ENCODE results near the gene AGMO. TPM values are rescaled to one million over a fixed set of nuclear protein-coding genes. Genes with fewer than 3 reads are reported as not detected.

AGMO gene
- total RNA-seq, 1 donor from 2014 or later, result 0.32 TPM

DNA sequence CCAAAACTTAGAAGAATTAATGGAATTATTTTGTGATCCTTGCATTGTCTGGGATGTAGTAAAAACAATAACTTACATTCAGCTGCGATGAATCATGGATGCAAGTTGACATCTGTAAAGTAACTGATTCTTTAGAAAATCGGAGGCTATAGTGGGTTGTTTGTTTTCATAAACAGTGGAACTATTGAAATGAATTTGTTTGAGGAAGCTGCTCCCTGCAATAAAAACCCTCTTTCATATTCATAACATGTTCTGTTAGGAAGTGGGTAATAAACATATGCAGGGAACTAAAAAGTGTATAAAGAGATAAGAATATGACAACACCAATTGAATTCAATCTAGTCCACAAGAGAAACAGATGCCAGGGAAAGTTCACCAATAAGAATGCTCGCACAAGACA, 53.6 kb downstream of the AGMO start:
- DNase-seq, result no peak
- no peak for ATAC-seq
- intact Hi-C loops (cut with micrococcal nuclease), result no loop called here

DNA sequence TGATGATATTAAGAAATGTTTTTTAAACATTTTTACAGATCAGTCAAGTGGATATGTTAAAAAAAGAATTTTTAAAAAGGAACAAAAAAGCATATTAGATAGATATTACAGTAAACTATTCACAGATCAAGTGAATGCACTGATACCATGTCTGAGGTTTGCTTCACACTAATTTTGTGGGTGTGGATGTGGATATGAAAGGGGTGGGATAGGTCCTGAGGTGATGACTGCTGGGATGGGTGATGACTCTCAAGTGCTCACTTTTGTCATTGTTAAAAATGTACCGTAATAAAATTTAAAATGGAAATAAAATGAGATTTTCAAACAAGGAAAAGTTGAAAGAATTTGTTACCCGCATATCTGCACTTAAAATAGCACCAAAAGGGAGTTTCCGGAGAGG, 54.1 kb downstream of the AGMO start:
- intact Hi-C loops (cut with micrococcal nuclease), result no loop called here
- no peak for DNase-seq
- ATAC-seq, result no peak

DNA sequence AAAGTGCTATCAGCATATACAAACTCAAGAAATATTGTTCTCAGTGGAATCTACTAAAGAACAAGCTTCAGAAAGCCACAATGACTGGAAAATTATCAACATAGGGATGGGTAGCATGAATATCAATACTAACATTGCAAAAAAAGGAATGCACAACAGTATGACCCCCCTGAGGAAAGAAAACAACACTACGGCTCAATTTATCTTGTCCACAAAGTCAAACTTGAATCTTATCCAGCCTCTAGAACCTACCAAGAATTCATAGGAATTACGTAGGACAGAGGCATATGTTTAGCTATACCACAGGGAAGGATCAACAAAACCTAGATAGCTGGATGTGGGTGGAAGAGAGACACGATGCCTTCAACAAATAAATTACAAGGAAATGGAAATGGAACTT, 54.6 kb downstream of the AGMO start:
- no peak for ATAC-seq
- intact Hi-C loops (cut with micrococcal nuclease), result no loop called here

DNA sequence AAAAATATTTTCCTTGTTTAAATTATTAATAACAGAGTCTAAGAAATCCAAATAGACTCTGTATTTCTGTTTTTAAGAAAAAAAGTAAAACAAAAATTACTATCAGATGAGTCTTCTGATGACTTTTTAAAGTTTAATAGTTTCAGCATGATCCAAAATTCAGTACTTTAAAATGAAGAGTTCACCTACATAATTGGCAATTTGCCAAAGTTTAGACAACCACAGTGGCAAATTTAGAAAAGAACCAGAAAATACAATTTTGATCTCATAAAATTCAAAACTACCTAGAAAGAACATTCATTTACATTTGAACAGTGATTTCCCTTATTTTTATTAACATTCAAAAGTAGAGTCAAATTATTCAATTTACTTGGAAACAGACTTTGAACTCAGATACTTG, 56.1 kb downstream of the AGMO start:
- intact Hi-C loops (cut with micrococcal nuclease), result no loop called here

More for the DNA sequence above, 54.6 kb downstream of the AGMO start:
- DNase-seq, result no peak

DNA sequence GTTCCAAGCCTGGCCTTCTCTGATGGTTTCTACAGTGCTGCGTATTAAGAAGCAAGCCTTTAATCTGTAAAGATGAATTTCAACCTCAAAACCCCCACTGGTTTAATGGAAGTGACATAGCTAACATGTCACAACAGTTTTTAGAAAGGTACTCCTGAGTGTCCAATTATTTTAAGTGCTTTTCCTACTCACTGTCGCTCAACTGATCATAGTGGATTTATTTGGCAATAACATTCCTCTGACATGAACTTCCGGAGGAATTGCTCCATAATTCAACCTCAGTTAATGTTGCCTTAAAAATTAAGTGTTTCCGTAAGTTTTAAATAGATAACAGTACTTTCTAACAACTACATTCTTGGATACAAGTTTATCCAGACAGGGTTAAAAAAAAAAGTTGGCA, 57.5 kb downstream of the AGMO start:
- intact Hi-C loops (cut with micrococcal nuclease), result no loop called here
- ATAC-seq, result no peak
- no peak for DNase-seq

More for the DNA sequence above, 56.1 kb downstream of the AGMO start:
- ATAC-seq (no peak), DNase-seq (no peak)

DNA sequence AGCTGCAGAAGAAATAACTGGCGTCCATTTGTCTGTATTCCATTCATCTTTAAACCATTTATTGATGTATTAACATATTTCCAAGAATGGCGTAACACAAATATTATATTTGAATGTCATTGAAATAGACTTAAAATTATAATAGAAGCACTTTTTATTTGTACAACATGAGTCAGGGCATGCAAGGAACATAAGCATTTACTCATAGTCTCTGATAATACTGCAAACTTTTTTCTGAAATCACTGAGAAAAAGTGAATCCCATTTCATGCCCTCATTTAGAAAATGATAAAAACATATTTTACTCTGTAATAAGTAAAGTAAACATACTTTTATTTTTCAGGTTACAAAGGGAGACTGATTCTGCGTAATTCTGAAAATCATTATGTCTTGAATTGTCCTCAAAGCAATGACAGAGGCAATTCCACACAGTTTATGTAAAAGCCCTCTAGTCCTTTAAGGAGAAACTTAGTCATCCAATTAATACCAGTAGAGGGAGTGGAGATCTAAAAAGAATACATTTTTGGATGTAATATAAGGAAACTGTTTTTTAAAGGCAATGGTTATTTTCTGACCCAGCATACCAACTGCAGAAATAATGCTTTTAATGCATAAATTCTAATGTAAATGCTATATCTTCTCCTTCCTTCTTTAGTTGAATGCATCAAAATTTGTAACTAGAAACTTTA, 58.1 kb downstream of the AGMO start:
- no peak for ATAC-seq
- intact Hi-C loops (cut with micrococcal nuclease), result no loop called here

DNA sequence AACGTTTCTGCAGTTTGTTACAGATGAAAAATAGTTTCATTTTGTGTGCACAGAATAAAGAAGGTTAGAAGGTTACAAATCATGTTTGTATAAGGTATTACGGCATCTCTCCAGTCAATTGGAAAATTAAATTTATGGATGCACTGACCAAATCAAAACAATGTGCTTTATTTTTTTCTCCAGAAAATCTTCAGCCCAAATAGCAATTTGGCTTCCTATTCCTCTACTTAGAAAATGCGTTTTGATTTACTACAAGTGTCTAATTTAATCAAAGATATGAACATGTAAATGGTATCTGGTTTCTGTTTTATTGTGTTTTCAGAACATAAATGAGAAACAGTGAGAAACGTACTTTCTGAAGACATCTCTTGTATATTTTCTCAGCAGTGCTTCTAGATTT, 63.4 kb downstream of the AGMO start:
- intact Hi-C loops (cut with micrococcal nuclease), result no loop called here
- no peak for ATAC-seq
- no peak for DNase-seq

More for the DNA sequence above, 58.1 kb downstream of the AGMO start:
- DNase-seq, result no peak

DNA sequence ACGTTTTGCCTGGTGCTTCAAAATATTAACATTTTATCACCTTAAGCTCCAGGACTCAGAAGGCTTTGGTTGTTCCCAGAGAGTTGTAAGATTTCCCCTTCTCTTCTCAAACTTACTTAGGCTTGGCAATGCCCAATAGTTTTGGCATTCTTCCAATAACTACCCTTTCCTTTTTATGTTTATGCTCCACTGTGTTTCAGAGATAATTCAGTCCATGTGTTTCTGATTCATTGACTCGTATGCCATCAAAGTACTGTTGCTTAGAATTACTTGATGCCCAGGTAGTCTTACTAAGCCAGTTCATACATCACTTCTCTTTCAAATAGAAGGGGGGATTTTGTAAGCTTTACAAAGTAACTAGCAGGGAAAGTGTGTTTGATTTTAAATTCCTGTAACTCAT, 66.6 kb downstream of the AGMO start:
- intact Hi-C loops (cut with micrococcal nuclease), result no loop called here
- ATAC-seq, result no peak
- no peak for DNase-seq

DNA sequence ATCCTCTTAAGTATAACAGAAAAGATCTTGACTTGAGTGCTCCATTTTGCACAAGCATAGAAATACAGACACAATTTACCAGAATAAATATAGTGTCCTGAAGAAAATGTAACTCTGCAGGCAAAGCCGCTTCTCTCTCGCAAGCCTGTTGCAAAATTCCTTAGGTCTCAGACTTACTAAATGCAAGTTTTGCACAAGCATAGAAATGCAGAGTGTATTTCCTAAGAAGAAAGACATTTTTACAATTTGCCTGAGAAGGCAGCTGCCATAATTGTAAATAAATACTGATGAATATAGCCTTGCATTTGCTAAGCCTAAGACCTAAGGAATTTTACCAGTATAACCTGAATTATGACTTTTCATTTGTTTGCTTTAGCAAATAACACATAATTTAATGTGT, 67.1 kb downstream of the AGMO start:
- ATAC-seq, result no peak
- intact Hi-C loops (cut with micrococcal nuclease), result no loop called here

DNA sequence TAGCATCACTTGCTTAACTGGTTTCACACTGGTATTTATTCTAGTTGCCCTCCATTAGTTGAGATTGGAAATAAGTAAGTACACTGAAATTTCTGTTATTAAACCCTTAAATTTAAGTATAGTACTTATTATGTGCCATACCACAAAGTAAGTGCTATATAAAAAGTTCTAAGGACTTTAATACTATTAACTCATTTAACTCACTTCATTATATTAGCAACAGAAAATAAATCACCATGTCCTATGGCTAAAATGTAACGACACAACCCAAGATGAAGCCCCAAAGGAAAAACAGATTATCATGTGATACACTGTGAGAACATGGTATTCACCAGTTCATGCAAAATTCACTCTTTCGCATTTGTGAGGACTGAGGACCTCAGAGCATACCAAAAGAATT, 70.5 kb downstream of the AGMO start:
- intact Hi-C loops (cut with micrococcal nuclease), result no loop called here
- no peak for DNase-seq
- no peak for ATAC-seq

More for the DNA sequence above, 67.1 kb downstream of the AGMO start:
- DNase-seq, result no peak

DNA sequence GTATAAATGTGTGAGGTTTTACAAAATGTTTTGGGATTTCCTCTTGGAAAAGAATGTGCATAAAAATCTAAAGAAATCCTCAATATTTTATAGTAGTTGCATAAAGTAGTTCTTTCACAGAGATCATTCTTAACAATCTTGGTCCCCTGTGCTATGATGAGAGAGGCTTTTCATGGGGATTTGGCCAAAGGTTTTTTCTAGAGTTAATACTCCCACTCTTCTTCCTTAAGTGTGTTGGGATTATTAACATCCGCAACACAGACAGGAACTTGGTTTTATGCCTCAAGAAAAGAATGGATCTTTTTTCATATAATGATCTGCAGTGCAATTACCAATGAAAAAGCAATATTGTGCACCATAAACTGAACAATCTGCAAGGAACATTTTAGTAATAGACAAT, 71.5 kb downstream of the AGMO start:
- ATAC-seq (no peak), DNase-seq (no peak)
- intact Hi-C loops (cut with micrococcal nuclease), result no loop called here

DNA sequence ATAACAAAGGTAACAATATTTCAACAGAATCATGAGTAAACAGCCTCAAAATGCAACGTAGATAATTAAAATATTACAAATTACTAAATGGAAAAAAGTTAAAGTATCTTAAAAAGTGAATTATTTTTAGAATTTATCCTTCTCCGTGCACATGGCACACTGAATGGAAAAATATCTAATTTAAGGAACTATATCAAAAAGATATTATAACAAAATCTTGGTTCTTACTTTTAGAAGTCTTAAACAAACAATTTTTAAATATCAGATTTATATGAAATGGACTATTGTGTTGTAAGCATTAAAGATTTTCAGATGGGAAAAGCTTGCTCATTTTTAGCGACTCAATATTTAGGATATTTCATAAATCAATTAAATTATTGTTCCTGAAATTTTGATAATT, 72.0 kb downstream of the AGMO start:
- intact Hi-C loops (cut with micrococcal nuclease), result no loop called here
- ATAC-seq, result no peak
- DNase-seq, result no peak

DNA sequence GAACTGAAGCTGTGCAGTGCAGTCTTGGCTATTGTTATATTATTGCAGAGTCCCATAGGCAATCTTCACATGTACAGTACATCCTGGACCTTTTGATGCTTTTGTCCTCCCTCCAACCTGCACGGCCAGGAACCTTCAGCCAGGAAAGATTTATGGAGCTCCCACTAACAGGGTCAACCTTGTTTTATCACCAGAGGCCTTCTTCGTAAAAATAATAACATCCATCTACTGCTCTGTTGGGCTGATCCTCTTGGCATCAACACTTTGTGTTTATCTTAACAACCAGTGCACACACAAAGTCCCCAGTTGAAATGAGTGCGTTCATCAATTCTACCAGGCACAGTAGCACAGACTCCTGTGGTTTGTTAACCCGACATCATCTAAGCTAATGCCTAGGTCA, 72.4 kb downstream of the AGMO start:
- intact Hi-C loops (cut with micrococcal nuclease), result no loop called here
- ATAC-seq (peak; percentile 19), DNase-seq (no peak)

DNA sequence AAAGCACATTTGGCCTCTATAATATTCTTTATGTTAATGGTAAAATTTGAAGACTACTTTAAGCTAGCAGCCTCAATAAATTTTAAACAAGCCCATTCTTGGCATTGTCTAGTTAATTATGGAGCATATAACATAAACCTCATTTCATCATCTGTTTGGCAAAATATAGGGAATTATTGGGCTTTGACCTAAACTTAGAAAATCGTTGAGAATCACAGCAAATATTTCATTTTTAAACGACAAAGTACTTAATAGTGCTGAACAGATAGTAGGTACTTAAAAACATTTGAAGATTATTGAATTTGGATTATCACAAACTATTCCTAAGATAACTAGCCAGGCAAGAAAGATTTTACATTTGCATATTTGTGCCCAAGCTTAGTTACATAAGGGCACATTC, 73.4 kb downstream of the AGMO start:
- intact Hi-C loops (cut with micrococcal nuclease), result no loop called here
- DNase-seq (no peak), ATAC-seq (no peak)

DNA sequence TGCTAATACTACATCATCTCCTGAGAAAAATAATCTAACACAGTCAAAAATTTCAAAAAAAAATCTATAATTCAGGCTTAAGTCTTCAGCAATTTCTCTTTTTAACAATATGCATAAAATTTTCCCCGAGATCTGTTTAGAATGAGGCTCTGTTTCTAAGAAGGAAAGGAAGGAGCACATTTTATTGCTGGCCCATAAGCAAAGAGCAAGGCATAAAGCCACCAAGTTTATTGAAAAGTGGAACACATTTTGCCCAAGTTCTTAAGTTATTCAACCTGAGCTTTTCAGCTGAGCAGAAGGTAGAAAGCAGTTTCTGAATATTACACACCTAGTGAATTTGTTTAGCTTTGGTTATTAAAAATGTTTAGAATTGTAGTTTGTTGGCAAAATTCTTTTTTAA, 73.9 kb downstream of the AGMO start:
- DNase-seq, result no peak
- no peak for ATAC-seq
- intact Hi-C loops (cut with micrococcal nuclease), result no loop called here

DNA sequence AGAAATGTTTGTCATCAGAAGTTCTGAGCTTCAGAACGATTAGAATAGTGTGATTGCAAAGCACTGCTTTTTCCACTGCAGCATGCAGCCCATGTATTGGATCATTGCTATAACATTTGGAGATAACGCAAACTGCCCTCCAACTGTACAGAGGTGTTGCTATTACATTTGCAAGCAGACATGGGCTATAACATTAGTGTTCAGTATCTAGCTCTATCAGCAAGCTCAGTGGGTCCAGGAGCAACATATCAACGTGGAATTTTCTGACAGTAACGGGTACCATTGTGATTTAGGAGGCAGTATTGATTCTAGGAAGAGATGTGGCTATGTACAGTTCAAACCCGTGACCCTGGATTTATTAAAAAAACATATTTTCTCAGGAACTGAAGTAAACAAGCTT, 75.8 kb downstream of the AGMO start:
- no peak for DNase-seq
- intact Hi-C loops (cut with micrococcal nuclease), result no loop called here
- no peak for ATAC-seq

DNA sequence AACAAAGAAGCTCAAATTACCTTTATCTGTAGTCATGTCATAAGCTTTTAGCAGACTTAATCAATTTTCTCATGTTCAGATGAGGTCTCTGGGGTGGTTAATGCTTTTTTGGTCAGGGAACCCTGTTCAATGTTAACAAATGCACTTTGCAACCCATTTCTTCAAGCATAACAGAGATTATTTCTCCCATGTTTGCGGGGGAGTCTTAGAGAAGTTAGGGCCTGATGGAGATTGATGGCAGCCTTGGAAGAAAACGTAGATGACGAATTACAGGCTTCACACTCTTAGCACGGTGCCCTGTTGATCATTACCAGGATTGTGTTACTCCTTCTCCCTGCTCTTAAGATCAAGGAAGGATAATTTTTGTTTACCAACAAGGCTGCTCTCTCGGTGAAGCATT, 76.4 kb downstream of the AGMO start:
- DNase-seq (no peak), ATAC-seq (no peak)
- intact Hi-C loops (cut with micrococcal nuclease), result no loop called here

DNA sequence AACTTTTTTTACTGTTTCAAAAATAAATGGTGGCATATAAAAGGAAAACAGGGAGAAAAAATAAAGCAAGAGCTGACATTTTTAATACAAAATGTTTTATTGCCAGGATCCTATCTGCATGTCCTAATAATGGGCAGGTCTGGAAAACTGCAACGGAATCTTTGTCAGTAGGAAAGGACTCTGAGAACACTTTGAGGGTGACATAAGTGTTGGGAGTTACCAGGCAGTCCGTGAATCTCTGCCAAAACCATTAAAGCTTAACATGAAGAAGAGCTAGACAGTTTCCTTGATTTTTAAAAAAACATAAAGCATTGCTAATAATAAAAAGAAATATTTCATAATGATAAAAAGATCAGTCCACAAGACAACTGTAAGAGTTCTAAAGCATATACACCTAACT, 80.7 kb downstream of the AGMO start:
- ATAC-seq, result peak; percentile 47
- DNase-seq, result no peak
- intact Hi-C loops (cut with micrococcal nuclease), result no loop called here

DNA sequence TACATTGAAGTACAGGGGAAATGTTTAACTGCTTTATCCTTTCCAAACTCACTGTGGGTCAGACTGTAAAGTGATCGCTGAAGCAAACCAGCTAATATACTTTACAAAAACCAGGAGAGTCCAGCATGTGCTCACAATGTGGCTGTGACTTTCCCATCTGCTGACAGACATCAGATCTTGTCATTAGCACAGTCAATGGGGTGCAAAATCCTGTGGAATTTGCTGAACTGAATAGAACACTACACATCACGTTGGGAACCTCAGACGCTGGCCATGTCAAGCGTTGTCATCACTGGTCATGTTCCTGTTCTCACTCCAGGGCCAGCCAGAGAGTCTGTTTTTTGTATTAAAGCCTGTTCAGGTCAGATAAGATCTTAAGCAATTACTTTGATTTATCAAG, 83.4 kb downstream of the AGMO start:
- ATAC-seq, result no peak
- DNase-seq, result no peak
- intact Hi-C loops (cut with micrococcal nuclease), result no loop called here

DNA sequence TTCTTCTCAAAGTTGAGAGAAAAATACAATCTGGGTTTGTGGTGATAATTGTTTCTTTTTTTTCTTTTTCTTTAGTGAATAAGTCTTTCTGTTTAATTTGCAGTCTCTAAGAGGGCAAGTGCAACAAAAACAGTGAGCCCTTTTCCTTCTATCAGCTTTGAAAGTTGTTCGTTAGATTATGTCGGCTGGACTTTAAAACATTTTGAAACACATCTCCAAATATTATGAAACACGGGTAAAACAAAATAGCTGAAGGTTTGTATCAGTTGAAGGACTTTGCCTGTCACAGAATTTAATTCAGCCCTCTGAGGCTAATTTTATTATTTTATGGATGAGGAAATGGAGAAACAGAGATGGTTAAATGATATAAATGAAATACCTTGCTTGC, 85.3 kb downstream of the AGMO start:
- ATAC-seq, result no peak
- DNase-seq, result no peak
- intact Hi-C loops (cut with micrococcal nuclease), result no loop called here

DNA sequence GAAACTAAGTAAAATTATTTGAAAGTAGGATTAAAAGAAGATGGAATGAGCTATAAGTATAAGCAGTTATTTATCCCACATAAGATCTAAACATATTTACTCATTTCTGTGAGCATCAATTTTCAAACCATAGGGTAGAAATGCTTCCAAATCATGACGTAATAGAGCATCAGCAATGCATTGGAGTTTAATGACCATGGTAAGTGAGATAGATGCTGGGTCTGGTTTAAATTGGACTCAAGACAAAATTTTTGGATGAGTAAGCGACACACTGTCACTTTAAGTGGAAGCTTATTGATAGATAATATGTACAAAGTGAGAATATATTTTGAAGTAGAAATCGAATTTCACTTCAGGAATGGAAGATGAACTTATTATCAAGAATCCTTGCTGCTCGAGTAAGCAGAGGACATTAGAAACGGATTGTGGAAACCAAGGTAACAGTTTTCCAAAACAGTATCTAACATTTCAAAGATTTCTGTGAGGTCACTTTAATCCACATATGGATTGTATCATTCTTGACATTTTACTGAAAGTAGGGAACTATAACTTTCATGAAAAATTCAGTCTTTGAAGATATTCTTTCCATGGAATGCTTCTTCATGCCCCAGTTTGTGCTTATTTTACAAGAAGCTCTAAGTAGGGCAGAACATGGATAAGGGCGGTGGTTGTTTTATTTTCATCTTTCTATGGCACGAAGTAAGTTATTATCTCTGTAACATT, 85.8 kb downstream of the AGMO start:
- intact Hi-C loops (cut with micrococcal nuclease), result no loop called here
- ATAC-seq, result no peak
- DNase-seq, result no peak

DNA sequence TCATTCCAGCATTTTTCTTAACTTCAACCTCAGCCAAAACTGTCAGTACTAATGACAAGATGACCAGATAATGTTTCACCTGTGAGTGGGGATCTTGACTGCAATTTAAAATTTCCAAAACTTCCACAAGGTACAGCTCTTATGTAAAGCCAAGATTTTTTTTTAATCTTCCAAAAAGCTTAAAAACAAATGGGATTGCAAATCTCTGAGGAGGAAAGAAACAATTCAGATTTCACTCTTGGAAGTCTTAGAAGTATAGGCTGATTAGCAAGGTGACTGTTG, 90.2 kb downstream of the AGMO start:
- ATAC-seq (no peak), DNase-seq (no peak)
- intact Hi-C loops (cut with micrococcal nuclease), result no loop called here
